ENCODE measurements around the gene CD300A.
A peak's percentile ranks its signal among the peaks of the same experiment; 100 is the strongest.

CD300A gene

GRCh38 chr17:74455821-74456220 lies 10.6 kb upstream of the CD300A start:
- no peak for DNase-seq

GRCh38 chr17:74457146-74457819 lies 9.2 kb upstream of the CD300A start:
- DNase-seq: peak; percentile 85

DNA sequence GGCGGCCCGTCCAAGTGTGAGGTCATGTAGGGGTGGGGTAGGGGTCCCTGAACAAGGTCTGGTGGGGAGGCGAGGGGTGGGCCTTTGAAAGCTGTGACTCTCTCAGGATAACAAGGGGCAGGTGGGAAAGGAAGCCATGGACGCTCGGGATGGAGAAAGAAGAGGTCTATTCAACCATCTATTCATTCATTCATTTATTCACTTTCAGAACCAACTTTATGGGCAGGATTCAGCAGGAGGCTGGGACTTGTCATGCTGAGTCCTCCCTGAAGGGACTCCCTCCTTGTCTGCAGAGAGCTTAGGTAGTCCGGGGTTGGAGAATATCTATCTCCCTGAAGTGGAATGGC lies 8.6 kb upstream of the CD300A start:
- no peak for DNase-seq

GRCh38 chr17:74458835-74459234 lies 7.6 kb upstream of the CD300A start:
- no peak for DNase-seq

- no peak for DNase-seq
Measured at GRCh38 chr17:74459622-74460021, 6.8 kb upstream of the CD300A start.

DNA sequence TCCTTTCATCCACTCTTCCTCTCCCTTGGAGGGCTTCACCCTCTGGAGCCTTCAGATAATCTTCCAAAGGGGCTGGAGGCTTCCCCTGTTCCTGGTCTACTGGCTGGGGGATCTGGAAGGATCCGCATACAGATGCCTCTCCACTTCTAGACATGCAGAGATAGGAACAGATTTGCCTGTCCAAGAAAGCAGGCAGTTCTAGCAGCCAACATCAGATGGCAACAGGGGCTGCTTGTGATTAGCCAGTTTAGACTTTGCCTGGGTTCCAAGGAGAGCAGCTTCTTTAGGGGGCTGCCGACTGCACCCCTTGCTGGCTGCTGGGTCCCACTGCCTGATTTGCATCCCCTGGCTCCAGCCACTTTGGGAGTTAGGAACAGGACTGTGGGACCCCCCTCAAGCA lies 6.2 kb upstream of the CD300A start:
- DNase-seq: no peak

DNA sequence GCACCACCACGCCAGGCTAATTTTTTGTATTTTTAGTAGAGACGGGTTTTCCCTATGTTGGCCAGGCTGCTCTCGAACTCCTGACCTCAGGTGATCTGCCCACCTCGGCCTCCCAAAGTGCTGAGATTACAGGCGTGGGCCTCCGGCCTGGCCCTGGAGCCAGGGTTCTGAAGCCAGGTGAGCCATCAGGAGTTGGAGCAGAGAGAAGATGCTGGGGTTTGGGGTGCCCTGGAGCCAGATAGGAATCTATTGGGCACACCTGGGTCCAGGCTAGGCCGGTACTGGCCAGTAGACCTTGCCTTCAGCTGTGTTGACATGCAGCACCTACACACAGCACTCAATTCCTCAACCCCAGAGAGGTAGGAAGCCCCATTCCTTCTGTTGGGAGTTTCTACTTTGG lies 5.4 kb upstream of the CD300A start:
- no peak for DNase-seq

GRCh38 chr17:74461611-74462010 lies 4.8 kb upstream of the CD300A start:
- DNase-seq: no peak

GRCh38 chr17:74464730-74465377 lies 1.6 kb upstream of the CD300A start:
- DNase-seq: no peak

- DNase-seq: no peak
Measured at GRCh38 chr17:74465378-74466110, 890 bp upstream of the CD300A start.

DNA sequence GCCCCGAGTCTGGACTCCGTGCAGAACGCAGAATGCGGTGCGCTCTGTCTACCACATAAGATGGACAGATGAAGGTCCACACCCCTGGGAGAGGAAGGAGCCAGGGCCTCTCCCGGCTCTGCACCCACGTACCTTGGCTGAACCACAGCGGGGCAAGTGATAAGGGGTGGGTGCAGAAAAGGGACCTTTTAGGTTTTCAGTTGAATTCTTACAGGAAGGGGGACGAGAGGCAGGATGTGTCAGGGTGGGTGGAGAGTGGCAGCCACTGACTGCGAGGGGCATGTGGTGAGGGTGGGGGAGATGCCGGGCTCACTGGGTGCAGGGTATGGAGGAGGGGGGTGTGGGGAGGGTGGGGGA lies 372 bp downstream of the CD300A start:
- no peak for DNase-seq

DNA sequence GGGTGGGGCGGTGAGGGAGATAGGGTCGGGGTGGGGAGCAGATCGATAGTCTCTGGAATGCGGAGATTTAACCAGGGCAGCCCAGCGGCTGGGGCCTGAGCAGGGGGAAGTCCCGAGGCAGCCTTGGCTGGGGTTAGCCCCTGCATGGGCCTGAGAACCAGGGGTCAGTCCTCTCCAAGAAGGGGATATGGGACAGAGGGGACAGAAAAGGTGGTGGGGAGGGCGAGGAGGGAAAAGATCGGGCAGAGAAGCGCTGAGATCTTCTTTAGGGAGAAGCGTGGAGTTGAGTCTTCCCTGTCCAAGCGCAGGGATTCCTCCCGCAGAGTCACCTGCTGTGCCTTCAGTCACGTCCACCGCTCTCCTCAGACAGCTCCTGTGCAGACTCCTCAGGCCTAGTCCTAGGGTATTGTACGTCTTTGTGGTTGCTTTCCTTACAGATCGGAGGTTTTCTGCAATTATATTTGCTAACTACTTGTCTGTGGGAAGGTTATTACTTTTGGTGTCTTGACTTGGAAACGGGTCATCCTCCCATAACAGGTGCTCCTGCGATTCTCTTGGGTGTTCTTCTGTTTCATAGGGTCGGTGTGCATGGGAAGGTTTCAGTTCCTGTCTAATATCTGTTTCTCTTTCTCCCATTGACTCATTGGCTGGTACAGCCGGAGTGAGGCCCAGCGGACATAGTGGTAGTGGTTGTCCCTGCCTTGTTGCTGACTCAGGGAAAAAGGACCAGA lies 952 bp downstream of the CD300A start:
- DNase-seq: no peak

DNA sequence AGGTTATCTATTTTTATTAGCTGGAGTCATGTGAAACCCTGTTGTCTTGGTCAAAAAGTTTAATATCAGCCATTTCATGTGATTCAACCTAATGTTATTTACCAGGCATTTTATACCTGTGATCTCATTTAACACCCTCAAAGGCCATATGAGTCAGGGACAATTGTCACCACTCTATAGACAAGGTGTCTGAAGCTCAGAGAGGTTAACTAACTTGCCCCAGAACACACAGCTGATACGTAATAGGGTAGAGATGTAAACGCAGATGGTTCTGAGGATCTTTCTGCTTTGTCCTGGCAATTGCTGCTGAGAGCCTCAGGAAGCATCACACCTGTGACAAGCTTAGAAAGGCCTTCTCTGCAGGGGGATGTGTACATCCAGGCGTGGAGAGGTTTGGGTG lies 4.9 kb downstream of the CD300A start:
- DNase-seq: no peak

GRCh38 chr17:74472890-74473289 lies 6.5 kb downstream of the CD300A start:
- no peak for DNase-seq

- DNase-seq: no peak
Measured at GRCh38 chr17:74473294-74473693, 6.9 kb downstream of the CD300A start.

- no peak for DNase-seq
Measured at GRCh38 chr17:74474043-74474792, 7.8 kb downstream of the CD300A start.

- DNase-seq: no peak
Measured at GRCh38 chr17:74475189-74475588, 8.8 kb downstream of the CD300A start.

- DNase-seq: no peak
Measured at GRCh38 chr17:74477411-74477810, 11.0 kb downstream of the CD300A start.

DNA sequence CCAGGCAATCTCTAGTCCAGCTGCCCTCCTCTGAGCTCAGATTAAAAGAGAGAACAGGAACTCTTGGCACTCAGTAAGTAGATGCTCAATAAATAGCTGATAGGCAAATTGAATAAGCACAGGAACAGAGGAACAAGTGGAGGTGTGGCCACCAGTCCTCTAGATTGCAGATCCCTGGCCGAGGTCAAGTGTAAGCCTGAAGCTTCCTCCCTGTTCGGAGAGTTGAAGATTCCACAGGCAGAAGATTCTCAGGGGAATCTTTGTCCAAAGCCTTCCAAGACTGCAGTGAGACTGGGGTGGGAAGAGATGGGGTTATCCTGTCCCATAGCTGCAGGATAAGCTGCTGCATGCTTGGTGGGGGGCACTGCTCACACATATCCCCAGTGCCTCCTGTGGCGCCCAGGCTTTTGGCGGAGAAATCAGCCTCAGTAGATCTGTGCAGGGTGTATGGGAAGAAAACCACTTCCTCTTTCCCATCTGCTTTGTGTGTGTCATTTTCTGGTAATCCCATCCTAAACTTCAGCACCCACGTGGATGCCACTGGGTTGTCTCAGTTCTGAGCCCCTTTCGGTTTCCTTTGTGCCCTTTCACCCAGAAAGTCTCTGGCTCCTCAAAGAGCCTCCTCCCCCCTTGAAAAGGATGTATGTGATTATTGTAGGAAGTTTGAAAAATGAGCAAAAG lies 12.1 kb downstream of the CD300A start:
- no peak for DNase-seq

DNA sequence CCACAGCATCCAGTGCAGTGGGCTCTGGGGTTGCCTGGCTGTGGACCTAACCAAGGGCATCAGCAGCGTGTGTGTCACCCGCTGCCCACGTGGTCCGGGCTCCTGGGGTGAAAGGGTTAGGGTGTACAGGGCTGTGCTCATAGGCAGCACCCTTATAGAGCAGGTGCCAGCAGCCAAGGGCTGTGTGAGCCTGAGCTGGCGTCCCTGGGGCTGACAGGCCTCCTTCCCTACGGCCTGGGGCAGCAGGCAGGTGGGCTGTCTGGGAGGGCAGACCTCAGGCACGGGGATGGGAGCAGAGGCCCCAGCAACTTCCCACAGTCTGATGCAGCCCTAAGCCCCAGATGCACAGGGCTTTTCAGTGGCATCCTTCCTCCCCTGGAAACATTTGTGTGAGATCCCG lies 13.9 kb downstream of the CD300A start:
- no peak for DNase-seq

- DNase-seq: no peak
Measured at GRCh38 chr17:74481621-74482020, 15.2 kb downstream of the CD300A start.

DNA sequence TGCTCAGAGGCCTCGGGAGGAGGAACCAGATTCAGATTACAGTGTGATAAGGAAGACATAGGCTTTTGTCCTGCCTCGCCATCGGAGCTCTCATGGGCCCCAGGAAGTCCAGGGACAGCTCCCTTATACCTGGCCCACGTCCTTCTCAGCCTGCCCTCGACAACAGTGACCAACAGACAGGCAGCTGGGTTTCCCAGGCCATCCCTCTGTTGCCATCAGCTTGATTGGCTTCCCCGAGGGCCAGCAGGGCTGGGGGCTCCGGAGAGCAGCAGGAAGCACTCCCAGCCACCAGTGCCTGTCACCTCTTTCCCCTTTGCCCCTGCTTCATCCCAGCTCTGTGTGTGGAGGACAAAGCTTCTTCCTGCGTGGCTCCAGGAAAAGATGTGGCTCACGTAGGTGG lies 17.6 kb downstream of the CD300A start:
- no peak for DNase-seq

Data from femur (tissue), 1 donor.